OCI-LY3 (cell line): ENCODE measurements around the gene KDM7A.

Source experiments
- EZH2phosphoT487 ChIP-seq: fragments of 200-600 bp; shearing (Covaris generic); IDR thresholded peaks from 2 replicates; pipeline ENCODE4 v1.6.1; 2018; ENCODE audit warnings: antibody characterized with exemption, mixed run types, low read depth
- TF ChIP-seq, protein P1 (sequence below): fragments of 200-600, 300-600 bp; sonication (generic); IDR thresholded peaks from 2 replicates; pipeline ENCODE4 v1.5.1; 2014; ENCODE audit warnings: antibody characterized with exemption, low read length, low read depth

DNA sequence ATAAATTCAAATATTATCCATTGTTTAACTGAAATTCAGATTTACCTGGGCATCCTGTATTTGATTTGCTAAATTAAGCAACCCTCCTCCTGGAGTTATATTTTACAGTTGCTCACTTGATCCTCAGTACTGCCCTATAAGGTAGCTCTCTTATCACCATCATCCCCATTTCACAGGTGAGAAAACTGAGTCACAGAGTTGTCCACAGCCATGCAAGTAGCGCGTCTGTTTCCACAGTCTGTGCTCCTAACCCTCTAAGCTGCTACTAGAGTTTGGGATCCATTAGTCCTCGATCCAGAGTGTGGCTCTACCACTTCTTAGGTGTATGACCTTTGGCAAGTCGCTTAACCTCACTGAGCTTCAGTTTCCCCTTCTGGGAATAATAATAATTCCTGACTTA lies 34.9 kb upstream of the KDM7A start:
- TF ChIP-seq, protein P1, sequence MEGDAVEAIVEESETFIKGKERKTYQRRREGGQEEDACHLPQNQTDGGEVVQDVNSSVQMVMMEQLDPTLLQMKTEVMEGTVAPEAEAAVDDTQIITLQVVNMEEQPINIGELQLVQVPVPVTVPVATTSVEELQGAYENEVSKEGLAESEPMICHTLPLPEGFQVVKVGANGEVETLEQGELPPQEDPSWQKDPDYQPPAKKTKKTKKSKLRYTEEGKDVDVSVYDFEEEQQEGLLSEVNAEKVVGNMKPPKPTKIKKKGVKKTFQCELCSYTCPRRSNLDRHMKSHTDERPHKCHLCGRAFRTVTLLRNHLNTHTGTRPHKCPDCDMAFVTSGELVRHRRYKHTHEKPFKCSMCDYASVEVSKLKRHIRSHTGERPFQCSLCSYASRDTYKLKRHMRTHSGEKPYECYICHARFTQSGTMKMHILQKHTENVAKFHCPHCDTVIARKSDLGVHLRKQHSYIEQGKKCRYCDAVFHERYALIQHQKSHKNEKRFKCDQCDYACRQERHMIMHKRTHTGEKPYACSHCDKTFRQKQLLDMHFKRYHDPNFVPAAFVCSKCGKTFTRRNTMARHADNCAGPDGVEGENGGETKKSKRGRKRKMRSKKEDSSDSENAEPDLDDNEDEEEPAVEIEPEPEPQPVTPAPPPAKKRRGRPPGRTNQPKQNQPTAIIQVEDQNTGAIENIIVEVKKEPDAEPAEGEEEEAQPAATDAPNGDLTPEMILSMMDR, result no peak
- TF ChIP-seq EZH2phosphoT487, result no peak
